ENCODE results near the gene RBSN.

DNA sequence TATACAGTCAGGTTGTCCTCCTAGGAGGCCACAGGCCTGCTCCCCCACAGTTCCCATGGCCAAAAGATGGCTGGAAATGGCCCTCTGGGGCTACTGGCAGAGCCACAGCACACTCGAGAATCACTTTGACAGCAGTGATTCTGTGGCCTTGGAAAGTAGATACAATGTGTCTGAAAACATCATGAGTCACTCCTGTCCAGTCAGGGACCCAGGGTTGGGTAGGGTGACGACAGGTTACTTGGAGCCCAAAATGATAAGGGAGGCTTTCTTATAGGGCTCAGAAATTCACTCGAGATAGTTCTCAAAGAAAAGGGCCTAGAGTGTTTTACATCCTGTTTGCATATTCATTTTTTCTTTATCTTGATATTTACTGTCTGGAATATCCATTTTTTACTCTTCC lies 58.1 kb downstream of the RBSN start:
- TF ChIP-seq, protein P1, sequence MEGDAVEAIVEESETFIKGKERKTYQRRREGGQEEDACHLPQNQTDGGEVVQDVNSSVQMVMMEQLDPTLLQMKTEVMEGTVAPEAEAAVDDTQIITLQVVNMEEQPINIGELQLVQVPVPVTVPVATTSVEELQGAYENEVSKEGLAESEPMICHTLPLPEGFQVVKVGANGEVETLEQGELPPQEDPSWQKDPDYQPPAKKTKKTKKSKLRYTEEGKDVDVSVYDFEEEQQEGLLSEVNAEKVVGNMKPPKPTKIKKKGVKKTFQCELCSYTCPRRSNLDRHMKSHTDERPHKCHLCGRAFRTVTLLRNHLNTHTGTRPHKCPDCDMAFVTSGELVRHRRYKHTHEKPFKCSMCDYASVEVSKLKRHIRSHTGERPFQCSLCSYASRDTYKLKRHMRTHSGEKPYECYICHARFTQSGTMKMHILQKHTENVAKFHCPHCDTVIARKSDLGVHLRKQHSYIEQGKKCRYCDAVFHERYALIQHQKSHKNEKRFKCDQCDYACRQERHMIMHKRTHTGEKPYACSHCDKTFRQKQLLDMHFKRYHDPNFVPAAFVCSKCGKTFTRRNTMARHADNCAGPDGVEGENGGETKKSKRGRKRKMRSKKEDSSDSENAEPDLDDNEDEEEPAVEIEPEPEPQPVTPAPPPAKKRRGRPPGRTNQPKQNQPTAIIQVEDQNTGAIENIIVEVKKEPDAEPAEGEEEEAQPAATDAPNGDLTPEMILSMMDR (conservative IDR thresholded peaks at IDR 0.05) = no peak
- TF ChIP-seq ZFX (IDR thresholded peaks at IDR 0.05) = no peak
